Keratinocyte (primary cell): ENCODE results near the gene TMEM80. TPM values are rescaled to one million over a fixed set of nuclear protein-coding genes. Genes with fewer than 3 reads are reported as not detected.

Experiments
- DNase-seq: peaks from one replicate; pipeline ENCODE4 v3.0.0-alpha.2; 2011; ENCODE audit warnings: low read depth, missing footprints, low spot score
- FAIRE-seq: peaks from 2 replicates; lab custom pipeline; 2011; peaks lifted over from hg19 to GRCh38; lab: Jason Lieb, UNC
- H2AFZ ChIP-seq: 2 replicates; pipeline ENCODE4 v1.6.0; 2012; ENCODE audit warnings: low read length, control low read depth, inconsistent platforms; ENCODE audit not compliant: control insufficient read depth
- H3K27ac ChIP-seq: 2 replicates; pipeline ENCODE4 v1.5.1; 2011; ENCODE audit warnings: low read length; ENCODE audit not compliant: control insufficient read depth, insufficient read depth
- H3K27me3 ChIP-seq: 3 replicates; pipeline ENCODE4 v1.6.0; 2011; ENCODE audit warnings: low read length; ENCODE audit not compliant: control insufficient read depth, insufficient read depth; ENCODE audit errors: extremely low read depth
- H3K36me3 ChIP-seq, 2 experiments: 2 replicates in 1 of 2; 3 replicates in 1 of 2; pipeline ENCODE4 v1.5.1; 2011; ENCODE audit warnings: low read length in 2 of 2, mild to moderate bottlenecking in 1 of 2; ENCODE audit not compliant: control insufficient read depth in 2 of 2, insufficient read depth in 2 of 2; ENCODE audit errors: extremely low read depth in 1 of 2
- H3K4me1 ChIP-seq: 3 replicates; pipeline ENCODE4 v1.5.1; 2011; ENCODE audit warnings: low read length; ENCODE audit not compliant: control insufficient read depth, insufficient read depth; ENCODE audit errors: extremely low read depth
- H3K4me2 ChIP-seq: 3 replicates; pipeline ENCODE4 v1.6.0; 2011; ENCODE audit warnings: low read depth, low read length; ENCODE audit not compliant: control insufficient read depth, insufficient read depth; ENCODE audit errors: extremely low read depth
- H3K4me3 ChIP-seq, 3 experiments: fragments of 200-600 bp in 1 of 3; sonication (generic) in 1 of 3; 2 replicates in 2 of 3; 3 replicates in 1 of 3; pipeline ENCODE4 v1.5.1; 2011 to 2016; ENCODE audit warnings: low read length in 3 of 3, mild to moderate bottlenecking in 3 of 3, control low read depth in 2 of 3, inconsistent platforms in 1 of 3, low read depth in 1 of 3, mixed read lengths in 1 of 3, mixed run types in 1 of 3, moderate library complexity in 1 of 3; ENCODE audit not compliant: control insufficient read depth in 2 of 3, insufficient read depth in 2 of 3; ENCODE audit errors: extremely low read depth in 1 of 3
- H3K79me2 ChIP-seq: 2 replicates; pipeline ENCODE4 v1.6.0; 2012; ENCODE audit warnings: low read length; ENCODE audit not compliant: control insufficient read depth, insufficient read depth
- H3K9ac ChIP-seq: 3 replicates; pipeline ENCODE4 v1.6.0; 2011; ENCODE audit warnings: low read length; ENCODE audit not compliant: control insufficient read depth, insufficient read depth; ENCODE audit errors: extremely low read depth
- H3K9me1 ChIP-seq: 3 replicates; pipeline ENCODE4 v1.6.0; 2011; ENCODE audit warnings: low read length; ENCODE audit not compliant: control insufficient read depth, insufficient read depth; ENCODE audit errors: extremely low read depth
- H3K9me3 ChIP-seq: 2 replicates; pipeline ENCODE4 v1.5.1; 2012; ENCODE audit warnings: low read depth, low read length; ENCODE audit not compliant: control insufficient read depth
- H4K20me1 ChIP-seq: 3 replicates; pipeline ENCODE4 v1.6.0; 2011; ENCODE audit warnings: low read length; ENCODE audit not compliant: control insufficient read depth, insufficient read depth; ENCODE audit errors: extremely low read depth
- CTCF ChIP-seq, 3 experiments: IDR thresholded peaks in 1 of 3; conservative IDR thresholded peaks in 1 of 3; optimal IDR thresholded peaks in 1 of 3; 2 replicates in 2 of 3; 3 replicates in 1 of 3; pipeline versions ENCODE3 to v1.5.1; 2011; ENCODE audit warnings: low read length in 3 of 3, mild to moderate bottlenecking in 3 of 3, moderate library complexity in 2 of 3, control low read depth in 1 of 3, inconsistent platforms in 1 of 3; ENCODE audit not compliant: insufficient read depth in 2 of 3; ENCODE audit errors: extremely low read depth in 1 of 3
- EZH2 ChIP-seq: IDR thresholded peaks from one replicate; pipeline ENCODE4 v1.6.1; 2012; ENCODE audit warnings: inconsistent platforms, mild to moderate bottlenecking, low read length, moderate library complexity
- dilution Hi-C: fragments of 300-500 bp; cut with MboI; formaldehyde crosslinking; loops from one replicate; pipeline ENCODE4 v1.7.0; 2020; ENCODE audit warnings: low sequenced_read_pairs; ENCODE audit not compliant: extremely low pct_ligation_motif_present
- polyA plus RNA-seq, 5 experiments: library from polyadenylated mRNA; depleted of rRNA in 3 of 5; stranded (reverse) in 3 of 5; stranded (forward) in 1 of 5; unstranded in 1 of 5; fragments of >200 nt; gene quantifications; 1 replicate in 1 of 5; 2 replicates in 3 of 5; 3 replicates in 1 of 5; pipeline versions ENCODE4 v1.2.1 to v1.2.3, GENCODE V29; 2011 to 2012; ENCODE audit warnings: missing spikeins in 2 of 5, low read depth in 1 of 5, low replicate concordance in 1 of 5

Gene TMEM80
- polyA plus RNA-seq, 1 donor (not counting 4 experiments of a cell fraction or from before 2014, with no cell fraction given): 29.8 TPM

- no peak for DNase-seq
- peak overlapping the region; percentile 83 to 90 (median 84) for H3K4me3 ChIP-seq
- TF ChIP-seq CTCF (optimal IDR thresholded peaks at IDR 0.05 in 1 of 3, IDR thresholded peaks at IDR 0.05 in 1 of 3, conservative IDR thresholded peaks at IDR 0.05 in 1 of 3; ENCODE audit: extremely low read depth in 1 of 3, insufficient read depth in 2 of 3, low read length in 3 of 3): no peak
- no peak for TF ChIP-seq EZH2
- H3K9ac ChIP-seq: peak overlapping the region; percentile 80
- peak overlapping the region; percentile 68 for H3K27ac ChIP-seq
- H3K4me2 ChIP-seq: peak overlapping the region; percentile 90
- H2AFZ ChIP-seq: peak overlapping the region; percentile 15
- no peaks in the 10 kb centered on the region for H3K9me3 ChIP-seq
- H3K4me1 ChIP-seq: peaks cover 20% of the 10 kb centered on the region
- dilution Hi-C loops: no loop called here
- FAIRE-seq: no peak
- no peaks in the 10 kb centered on the region for H4K20me1 ChIP-seq
- peaks cover 2% of the 10 kb centered on the region for H3K9me1 ChIP-seq
- H3K79me2 ChIP-seq: peaks cover 31% of the 10 kb centered on the region
- H3K36me3 ChIP-seq: peaks cover 6 to 10% of the 10 kb centered on the region in 2 experiments
- H3K27me3 ChIP-seq: no peaks in the 10 kb centered on the region
Measured at GRCh38 chr11:706439-706956, 10.9 kb downstream of the TMEM80 start.

DNA sequence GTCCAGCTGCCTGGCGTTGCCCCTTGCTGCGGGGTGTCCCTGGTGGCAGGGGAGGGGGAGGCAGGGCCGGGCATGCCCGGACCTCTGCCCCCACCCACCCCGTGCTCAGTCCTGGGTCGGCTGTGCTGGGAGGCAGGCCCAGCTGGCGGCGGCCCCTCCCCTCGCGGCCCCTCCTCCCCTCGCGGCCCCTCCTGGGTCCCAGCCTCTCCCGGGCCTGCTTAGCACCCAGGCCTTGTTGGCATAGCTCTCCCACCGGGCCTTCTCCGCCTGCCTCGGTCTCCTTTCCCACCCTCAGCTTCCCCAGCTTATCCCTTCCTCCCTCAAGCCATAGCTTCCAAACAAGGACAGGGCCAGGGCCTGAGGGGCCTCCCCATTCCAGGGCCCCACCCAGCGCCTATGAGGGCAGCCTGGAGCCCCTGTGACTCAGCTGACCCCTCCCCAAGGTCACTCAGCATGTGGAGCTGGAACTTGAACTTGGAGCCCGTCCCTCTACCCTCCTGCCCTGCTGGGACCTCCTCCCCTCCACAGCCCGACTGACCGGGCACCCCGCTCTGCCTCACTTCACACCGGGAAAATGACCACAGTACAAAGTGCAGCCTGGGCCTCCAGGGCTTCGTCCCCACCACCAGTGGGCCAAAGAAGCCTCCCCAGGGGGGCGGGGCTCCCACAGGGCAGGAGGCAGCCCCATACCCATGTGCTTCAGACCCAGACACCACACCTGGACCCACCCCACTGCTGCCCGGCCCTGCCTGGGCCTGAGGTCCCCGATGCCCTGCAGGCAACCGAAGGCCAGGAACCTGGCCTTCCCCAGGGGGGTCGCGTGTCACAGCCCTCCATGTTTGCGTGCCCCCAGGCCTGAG, 11.6 kb downstream of the TMEM80 start:
- Histone ChIP-seq H3K4me2 (peak overlapping the region; percentile 90), H4K20me1 (no peaks in the 10 kb centered on the region), H3K4me3 (peak overlapping the region; percentile 83 to 90 (median 84)), H3K79me2 (peaks cover 31% of the 10 kb centered on the region), H3K36me3 (peaks cover 0 to 7% of the 10 kb centered on the region in 2 experiments), H3K9me3 (no peaks in the 10 kb centered on the region), H3K27ac (peak overlapping the region; percentile 68), H3K9me1 (peaks cover 2% of the 10 kb centered on the region), H3K27me3 (no peaks in the 10 kb centered on the region), H3K9ac (peak overlapping the region; percentile 80), H2AFZ (peak overlapping the region; percentile 37), H3K4me1 (peaks cover 20% of the 10 kb centered on the region)
- dilution Hi-C loops: no loop called here
- no peak for DNase-seq
- TF ChIP-seq EZH2: no peak
- TF ChIP-seq CTCF (optimal IDR thresholded peaks at IDR 0.05 in 1 of 3, IDR thresholded peaks at IDR 0.05 in 1 of 3, conservative IDR thresholded peaks at IDR 0.05 in 1 of 3; ENCODE audit: extremely low read depth in 1 of 3, insufficient read depth in 2 of 3, low read length in 3 of 3): no peak
- no peak for FAIRE-seq
